ENCODE measurements around the gene PPIL4. TPM values are rescaled to one million over a fixed set of nuclear protein-coding genes. Genes with fewer than 3 reads are reported as not detected.

The PPIL4 gene
- total and polyA plus RNA-seq, 10 of the 15 experiments (the other 5 are each of a cell fraction or from before 2014, with no cell fraction given), result 8.0 to 28.4 (median 24.3) TPM

DNA sequence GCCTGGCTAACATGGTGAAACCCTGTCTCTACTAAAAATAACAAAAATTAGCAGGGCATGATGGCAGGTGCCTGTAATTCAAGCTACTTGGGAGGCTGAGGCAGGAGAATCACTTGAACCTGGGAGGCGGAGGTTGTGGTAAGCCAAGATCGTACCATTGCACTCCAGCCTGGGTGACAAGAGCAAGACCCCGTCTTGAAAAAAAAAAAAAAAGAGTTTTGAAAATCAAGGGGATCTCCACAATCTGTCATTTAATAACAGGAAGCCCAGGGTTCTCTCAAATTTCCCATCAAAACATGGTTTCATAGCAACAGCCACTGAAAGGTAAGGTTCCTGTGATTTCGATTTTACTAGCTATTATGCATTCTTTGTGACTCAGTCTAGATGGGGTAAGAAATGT, 51.0 kb downstream of the PPIL4 start (continued):
- TF ChIP-seq, protein P1, sequence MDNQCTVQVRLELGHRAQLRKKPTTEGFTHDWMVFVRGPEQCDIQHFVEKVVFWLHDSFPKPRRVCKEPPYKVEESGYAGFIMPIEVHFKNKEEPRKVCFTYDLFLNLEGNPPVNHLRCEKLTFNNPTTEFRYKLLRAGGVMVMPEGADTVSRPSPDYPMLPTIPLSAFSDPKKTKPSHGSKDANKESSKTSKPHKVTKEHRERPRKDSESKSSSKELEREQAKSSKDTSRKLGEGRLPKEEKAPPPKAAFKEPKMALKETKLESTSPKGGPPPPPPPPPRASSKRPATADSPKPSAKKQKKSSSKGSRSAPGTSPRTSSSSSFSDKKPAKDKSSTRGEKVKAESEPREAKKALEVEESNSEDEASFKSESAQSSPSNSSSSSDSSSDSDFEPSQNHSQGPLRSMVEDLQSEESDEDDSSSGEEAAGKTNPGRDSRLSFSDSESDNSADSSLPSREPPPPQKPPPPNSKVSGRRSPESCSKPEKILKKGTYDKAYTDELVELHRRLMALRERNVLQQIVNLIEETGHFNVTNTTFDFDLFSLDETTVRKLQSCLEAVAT (IDR thresholded peaks at IDR 0.05), result peak; percentile 8; the same call in 1 of the 2 replicates
- 0 out of 3 replicates have a peak, but pooled peaks have one; percentile 10 for TF ChIP-seq POU2F2 (IDR thresholded peaks at IDR 0.05; ENCODE audit: borderline replicate concordance, low read depth, low read length)
- TF ChIP-seq CREM (IDR thresholded peaks at IDR 0.05; ENCODE audit: low read depth), result peak; percentile 46; the same call in 1 of the 2 replicates
- peak; percentile 78 for TF ChIP-seq ATF7 (IDR thresholded peaks at IDR 0.05; ENCODE audit: low read depth)
- TF ChIP-seq SPI1 (IDR thresholded peaks at IDR 0.05; ENCODE audit: borderline replicate concordance, insufficient read depth, low read depth, low read length), result 0 out of 2 replicates have a peak, but pooled peaks have one; percentile 27
- TF ChIP-seq KLF5 (IDR thresholded peaks at IDR 0.05; ENCODE audit: partially characterized antibody), result peak; percentile 36
- TF ChIP-seq RELA (IDR thresholded peaks at IDR 0.05; ENCODE audit: borderline replicate concordance, partially characterized antibody), result peak; percentile 92
- 0 out of 2 replicates have a peak, but pooled peaks have one; percentile 23 for TF ChIP-seq YY1 (IDR thresholded peaks at IDR 0.05; ENCODE audit: low read depth, low read length)
- peak; percentile 90 for TF ChIP-seq SMARCA5 (IDR thresholded peaks at IDR 0.05)
- peak; percentile 38; the same call in 1 of the 2 replicates for TF ChIP-seq CBFB (IDR thresholded peaks at IDR 0.05; ENCODE audit: low read depth)
- peak; percentile 57 for TF ChIP-seq IKZF1 (conservative IDR thresholded peaks at IDR 0.05)
- TF ChIP-seq RUNX3 (IDR thresholded peaks at IDR 0.05; ENCODE audit: low read length), result peak; percentile 68
- peak; percentile 59; the same call in 1 of the 2 replicates for TF ChIP-seq FOXM1 (IDR thresholded peaks at IDR 0.05; ENCODE audit: low read depth, low read length)
- TF ChIP-seq, protein P2, sequence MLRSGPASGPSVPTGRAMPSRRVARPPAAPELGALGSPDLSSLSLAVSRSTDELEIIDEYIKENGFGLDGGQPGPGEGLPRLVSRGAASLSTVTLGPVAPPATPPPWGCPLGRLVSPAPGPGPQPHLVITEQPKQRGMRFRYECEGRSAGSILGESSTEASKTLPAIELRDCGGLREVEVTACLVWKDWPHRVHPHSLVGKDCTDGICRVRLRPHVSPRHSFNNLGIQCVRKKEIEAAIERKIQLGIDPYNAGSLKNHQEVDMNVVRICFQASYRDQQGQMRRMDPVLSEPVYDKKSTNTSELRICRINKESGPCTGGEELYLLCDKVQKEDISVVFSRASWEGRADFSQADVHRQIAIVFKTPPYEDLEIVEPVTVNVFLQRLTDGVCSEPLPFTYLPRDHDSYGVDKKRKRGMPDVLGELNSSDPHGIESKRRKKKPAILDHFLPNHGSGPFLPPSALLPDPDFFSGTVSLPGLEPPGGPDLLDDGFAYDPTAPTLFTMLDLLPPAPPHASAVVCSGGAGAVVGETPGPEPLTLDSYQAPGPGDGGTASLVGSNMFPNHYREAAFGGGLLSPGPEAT (IDR thresholded peaks at IDR 0.05; ENCODE audit: low read depth), result peak; percentile 97
- TF ChIP-seq BHLHE40 (IDR thresholded peaks at IDR 0.05; ENCODE audit: borderline replicate concordance in 1 of 2, low read depth in 2 of 2, low read length in 1 of 2), result peak in 1 of 2 experiments; percentile 32; a peak in 1 of 4 replicates
- peak; percentile 16 for TF ChIP-seq MEF2B (IDR thresholded peaks at IDR 0.05; ENCODE audit: partially characterized antibody, poor library complexity, severe bottlenecking)
- TF ChIP-seq, protein P3, sequence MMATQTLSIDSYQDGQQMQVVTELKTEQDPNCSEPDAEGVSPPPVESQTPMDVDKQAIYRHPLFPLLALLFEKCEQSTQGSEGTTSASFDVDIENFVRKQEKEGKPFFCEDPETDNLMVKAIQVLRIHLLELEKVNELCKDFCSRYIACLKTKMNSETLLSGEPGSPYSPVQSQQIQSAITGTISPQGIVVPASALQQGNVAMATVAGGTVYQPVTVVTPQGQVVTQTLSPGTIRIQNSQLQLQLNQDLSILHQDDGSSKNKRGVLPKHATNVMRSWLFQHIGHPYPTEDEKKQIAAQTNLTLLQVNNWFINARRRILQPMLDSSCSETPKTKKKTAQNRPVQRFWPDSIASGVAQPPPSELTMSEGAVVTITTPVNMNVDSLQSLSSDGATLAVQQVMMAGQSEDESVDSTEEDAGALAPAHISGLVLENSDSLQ (IDR thresholded peaks at IDR 0.05), result peak; percentile 58; the same call in 1 of the 2 replicates
- peak; percentile 85 for TF ChIP-seq NBN (IDR thresholded peaks at IDR 0.05)
- TF ChIP-seq ZNF384 (IDR thresholded peaks at IDR 0.05; ENCODE audit: borderline replicate concordance, low read depth, low read length), result peak; percentile 86
- TF ChIP-seq NFIC (IDR thresholded peaks at IDR 0.05; ENCODE audit: low read depth, low read length), result peak; percentile 77; the same call in 1 of the 2 replicates
- peak; percentile 60; the same call in 1 of the 2 replicates for TF ChIP-seq DPF2 (IDR thresholded peaks at IDR 0.05)
- TF ChIP-seq EP300 (IDR thresholded peaks at IDR 0.05; ENCODE audit: borderline replicate concordance in 1 of 2, control insufficient read depth in 1 of 2, low read depth in 2 of 2, low read length in 2 of 2), result peak; percentile 70 to 86; a peak in 3 of 4 replicates
- 0 out of 2 replicates have a peak, but pooled peaks have one; percentile 42 for TF ChIP-seq HDGF (IDR thresholded peaks at IDR 0.05)
- TF ChIP-seq, protein P4, sequence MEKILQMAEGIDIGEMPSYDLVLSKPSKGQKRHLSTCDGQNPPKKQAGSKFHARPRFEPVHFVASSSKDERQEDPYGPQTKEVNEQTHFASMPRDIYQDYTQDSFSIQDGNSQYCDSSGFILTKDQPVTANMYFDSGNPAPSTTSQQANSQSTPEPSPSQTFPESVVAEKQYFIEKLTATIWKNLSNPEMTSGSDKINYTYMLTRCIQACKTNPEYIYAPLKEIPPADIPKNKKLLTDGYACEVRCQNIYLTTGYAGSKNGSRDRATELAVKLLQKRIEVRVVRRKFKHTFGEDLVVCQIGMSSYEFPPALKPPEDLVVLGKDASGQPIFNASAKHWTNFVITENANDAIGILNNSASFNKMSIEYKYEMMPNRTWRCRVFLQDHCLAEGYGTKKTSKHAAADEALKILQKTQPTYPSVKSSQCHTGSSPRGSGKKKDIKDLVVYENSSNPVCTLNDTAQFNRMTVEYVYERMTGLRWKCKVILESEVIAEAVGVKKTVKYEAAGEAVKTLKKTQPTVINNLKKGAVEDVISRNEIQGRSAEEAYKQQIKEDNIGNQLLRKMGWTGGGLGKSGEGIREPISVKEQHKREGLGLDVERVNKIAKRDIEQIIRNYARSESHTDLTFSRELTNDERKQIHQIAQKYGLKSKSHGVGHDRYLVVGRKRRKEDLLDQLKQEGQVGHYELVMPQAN (conservative IDR thresholded peaks at IDR 0.05), result 0 out of 2 replicates have a peak, but pooled peaks have one; percentile 49
- TF ChIP-seq BMI1 (IDR thresholded peaks at IDR 0.05; ENCODE audit: borderline replicate concordance), result peak; percentile 59
- peak; percentile 3; the same call in 1 of the 2 replicates for TF ChIP-seq RAD51 (IDR thresholded peaks at IDR 0.05)
